Airway epithelial cell (primary cell): ENCODE results near the gene MBD3. TPM values are rescaled to one million over a fixed set of nuclear protein-coding genes. Genes with fewer than 3 reads are reported as not detected.

Source experiments
- total RNA-seq: library from RNA; depleted of rRNA; stranded (reverse); fragments of >200 nt; gene quantifications from 2 replicates; pipeline ENCODE4 v1.2.3, GENCODE V29; 2015

MBD3 gene, protein sequence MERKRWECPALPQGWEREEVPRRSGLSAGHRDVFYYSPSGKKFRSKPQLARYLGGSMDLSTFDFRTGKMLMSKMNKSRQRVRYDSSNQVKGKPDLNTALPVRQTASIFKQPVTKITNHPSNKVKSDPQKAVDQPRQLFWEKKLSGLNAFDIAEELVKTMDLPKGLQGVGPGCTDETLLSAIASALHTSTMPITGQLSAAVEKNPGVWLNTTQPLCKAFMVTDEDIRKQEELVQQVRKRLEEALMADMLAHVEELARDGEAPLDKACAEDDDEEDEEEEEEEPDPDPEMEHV
- 115 and 122 TPM in 2 replicates for total RNA-seq

DNA sequence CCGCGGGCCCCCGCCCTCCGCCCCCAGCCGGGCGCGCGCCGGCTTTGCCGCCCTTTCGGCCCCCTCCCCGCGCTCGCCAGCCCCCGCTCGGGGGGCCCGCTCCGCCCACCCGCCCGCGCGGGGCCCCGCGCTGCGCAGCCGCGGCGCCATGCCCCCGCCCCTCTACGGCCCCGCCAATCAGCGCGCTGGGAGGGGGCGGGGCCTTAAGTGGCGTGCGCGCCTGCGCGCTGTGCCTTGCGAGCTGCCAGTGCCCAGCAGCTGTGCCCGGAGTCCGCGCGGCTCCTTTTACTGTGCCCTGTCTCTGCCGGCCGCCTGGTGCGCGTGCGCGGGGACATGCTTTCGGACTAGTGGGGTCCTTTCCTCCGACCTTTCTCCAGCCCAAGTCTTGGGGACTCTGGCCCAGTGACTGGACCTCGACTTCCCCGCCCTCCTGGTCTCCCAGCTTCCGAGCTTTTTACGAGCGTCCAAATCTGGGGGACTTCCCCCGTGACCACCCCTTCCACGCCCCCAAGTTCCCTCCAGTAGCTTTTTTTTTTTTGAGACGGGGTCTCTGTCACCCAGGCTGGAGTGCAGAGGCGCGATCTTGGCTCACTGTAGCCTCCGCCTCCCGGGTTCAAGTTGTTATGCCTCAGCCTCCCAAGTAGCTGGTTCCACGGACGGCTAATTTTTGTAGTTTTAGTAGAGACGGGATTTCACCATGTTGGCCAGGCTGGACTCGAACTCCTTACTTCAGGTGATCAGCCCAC is at the start of gene MBD3:
MBD3 (minus strand) TSS at position 111 of the 746 bp plus-strand sequence. CDS start 234 bp downstream, outside the sequence.

DNA sequence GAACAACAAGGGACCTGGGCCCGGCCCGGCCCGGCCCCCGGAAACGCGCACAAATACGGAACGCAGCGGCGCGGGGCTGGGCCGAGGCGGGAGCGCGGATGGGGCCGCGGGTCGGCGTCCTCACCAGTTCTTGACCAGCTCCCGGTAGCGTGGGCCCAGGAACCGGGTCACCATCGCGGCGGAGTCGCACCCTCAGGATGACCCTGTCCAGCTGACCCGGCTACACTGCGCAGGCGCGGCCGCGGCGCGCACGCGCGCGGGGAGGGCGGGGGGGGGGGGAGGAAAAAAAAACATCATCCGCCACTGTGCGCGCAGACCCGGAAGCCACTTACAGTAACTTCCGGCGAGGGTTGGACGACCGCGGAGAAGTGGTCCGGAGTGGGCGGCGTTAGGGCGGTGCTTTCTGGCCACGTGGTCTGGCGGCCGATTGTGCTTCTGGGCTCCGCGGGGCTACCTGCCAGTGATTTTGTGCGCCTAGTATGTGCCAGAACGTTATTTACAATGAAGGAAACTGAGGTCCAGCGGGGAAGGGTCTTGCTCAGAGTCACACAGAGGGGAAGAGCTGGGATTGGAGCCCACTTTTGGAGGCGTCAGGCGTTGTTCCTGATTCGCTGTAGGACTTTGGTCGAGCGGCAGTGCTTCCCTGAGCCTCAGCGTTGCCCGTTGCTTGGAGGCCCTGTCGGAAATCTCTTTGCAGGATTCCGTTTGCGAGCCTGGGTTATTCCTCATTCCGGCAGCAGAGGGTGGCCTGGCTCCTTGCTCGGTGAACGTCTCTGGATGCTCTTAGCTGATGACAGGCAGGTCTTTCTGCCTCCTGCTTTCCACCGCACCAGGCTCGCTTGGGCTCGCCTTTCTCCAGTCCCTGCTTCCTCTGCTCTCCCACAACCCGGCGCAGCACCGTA is 12.8 kb upstream of the MBD3 start, which contains the start of gene UQCR11:
UQCR11 (minus strand) TSS at position 227 of the 902 bp plus-strand sequence; CDS start at position 174, 53 bp downstream.

DNA sequence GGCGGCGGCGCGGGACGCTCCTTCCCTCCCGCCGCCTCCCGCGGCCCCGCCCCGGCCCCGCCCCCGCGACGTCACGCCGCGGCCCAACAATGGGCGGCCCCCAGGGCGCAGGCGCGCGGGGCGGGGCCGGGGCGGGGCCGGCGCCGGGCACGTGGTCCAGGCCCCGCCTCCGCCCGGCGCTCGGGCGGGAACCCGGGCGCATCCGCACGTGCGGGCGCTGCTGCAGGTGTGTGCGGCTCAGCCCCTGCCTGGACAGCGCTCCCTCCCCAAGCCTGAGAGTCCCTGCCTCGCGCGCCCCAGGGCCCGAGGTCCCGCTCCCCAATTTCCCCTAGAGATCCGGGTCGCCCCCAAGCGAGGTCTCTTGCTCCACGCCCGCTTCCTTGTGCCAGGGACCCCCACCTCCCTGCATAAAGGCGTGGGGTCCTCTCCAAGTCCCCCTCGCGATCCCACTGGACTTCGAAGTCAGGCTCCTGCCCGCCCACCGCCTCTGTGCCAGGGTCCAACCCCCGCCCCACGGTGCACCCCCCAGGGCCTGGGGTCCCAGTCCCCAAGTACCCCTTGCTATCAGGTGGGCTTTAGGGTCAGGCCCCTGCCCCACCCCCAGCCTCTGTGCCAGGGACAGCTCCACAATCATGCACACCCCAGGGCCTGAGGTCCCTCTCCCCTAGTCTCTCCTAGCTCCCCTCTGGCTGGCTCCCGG is 24.2 kb downstream of the MBD3 start, which contains the start of gene MEX3D:
MEX3D (minus strand) TSS at position 6 of the 700 bp plus-strand sequence. CDS start 267 bp downstream, outside the sequence.

Other genes with a start within 250 kb of the MBD3 start
- 151 and 201 TPM in 2 replicates for gene NDUFS7, start 209.0 kb downstream of the MBD3 start, total RNA-seq
- 28.4 and 31.1 TPM in 2 replicates for gene GAMT, start 191.3 kb downstream of the MBD3 start, total RNA-seq
- gene DAZAP1, start 185.3 kb downstream of the MBD3 start, total RNA-seq: 62.3 and 89.2 TPM in 2 replicates
- gene RPS15, start 154.5 kb downstream of the MBD3 start, total RNA-seq: 2,484 and 5,127 TPM in 2 replicates
- gene APC2, start 142.7 kb downstream of the MBD3 start, total RNA-seq: 0.05 and 0.07 TPM in 2 replicates
- 33.7 and 51.3 TPM in 2 replicates for gene C19orf25, start 113.7 kb downstream of the MBD3 start, total RNA-seq
- 0.28 and 0.71 TPM in 2 replicates for gene PCSK4, start 102.5 kb downstream of the MBD3 start, total RNA-seq
- gene REEP6, start 101.7 kb downstream of the MBD3 start, total RNA-seq: 8.3 and 10.4 TPM in 2 replicates
- gene ADAMTSL5, start 79.8 kb downstream of the MBD3 start, total RNA-seq: 3.7 and 5.2 TPM in 2 replicates
- gene PLK5, start 68.8 kb downstream of the MBD3 start, total RNA-seq: 0.05 TPM in 1 of 2 replicates, not detected in the other
- 55.4 and 66.9 TPM in 2 replicates for gene MEX3D, start 24.5 kb downstream of the MBD3 start, total RNA-seq
- gene UQCR11, start 12.6 kb upstream of the MBD3 start, total RNA-seq: 89.6 and 117 TPM in 2 replicates
- gene TCF3, start 59.8 kb upstream of the MBD3 start, total RNA-seq: 156 and 180 TPM in 2 replicates
- 0.28 TPM in 2 replicates for gene ONECUT3, start 160.6 kb upstream of the MBD3 start, total RNA-seq
- 0.28 and 1.4 TPM in 2 replicates for gene ATP8B3, start 219.4 kb upstream of the MBD3 start, total RNA-seq